Pancreas (tissue), 10 donors: Measurements from ENCODE around the gene CSH1. TPM values are rescaled to one million over a fixed set of nuclear protein-coding genes. Genes with fewer than 3 reads are reported as not detected.
A peak's percentile ranks its signal among the peaks of the same experiment; 100 is the strongest.

ENCODE experiments used
- ATAC-seq, 4 donors: fragments of 200-7000 bp; cut with Tn5 transposase; one replicate each; pipeline versions ENCODE4 v1.8.0 to v1.9.1; 2020; ENCODE audit warnings: mild to moderate bottlenecking in 4 of 4, moderate library complexity in 4 of 4
- DNase-seq, 6 donors: peaks; one replicate each; pipeline ENCODE4 v3.0.0-alpha.2; 2020
- FAIRE-seq: peaks from 2 replicates; lab custom pipeline; 2012; peaks lifted over from hg19 to GRCh38; lab: Jason Lieb, UNC
- H3K27ac ChIP-seq, 4 donors: fragments of 200-600 bp; sonication (generic); 1 replicate in 3 of 4; 2 replicates in 1 of 4; pipeline versions ENCODE4 v1.5.0 to v1.8.0; 2020
- H3K27me3 ChIP-seq, 4 donors: fragments of 200-600 bp; one replicate each; pipeline ENCODE4 v1.8.0; 2021
- H3K36me3 ChIP-seq, 3 donors: fragments of 200-600 bp; sonication (generic) in 1 of 3; one replicate each; pipeline versions ENCODE4 v1.5.0 to v1.8.0; 2020 to 2021
- H3K4me1 ChIP-seq, 3 donors: fragments of 200-600 bp; one replicate each; pipeline ENCODE4 v1.8.0; 2021
- H3K4me3 ChIP-seq, 4 donors: fragments of 200-600 bp; sonication (generic) in 2 of 4; one replicate each; pipeline versions ENCODE4 v1.5.0 to v1.8.0; 2020 to 2021
- H3K9me3 ChIP-seq, 4 donors: fragments of 200-600 bp; one replicate each; pipeline ENCODE4 v1.8.0; 2021
- WGBS, 2 donors: extraction: QIAGEN DNeasy Blood & Tissue Kit; methylation state at CpG; one replicate each; pipeline ENCODE4 v1.1.7; 2013; 5-methylcytosine and 5-hydroxymethylcytosine counted together
- intact Hi-C, 3 donors: fragments of 100-400 bp; cut with DNase I; formaldehyde crosslinking; loops; one replicate each; pipeline versions ENCODE4 v1.11.1 to v1.14.2; 2022
- polyA plus RNA-seq, 2 donors: library from polyadenylated mRNA; stranded (reverse); fragments of 200-250 nt; gene quantifications; one replicate each; pipeline ENCODE4 v1.2.3, GENCODE V29; 2013
- total RNA-seq, 6 donors: library from RNA; stranded (reverse); fragmentation: NEBNext Ultra II Directional in 4 of 6; extraction: Animal tissue kit (Norgen Biotek cat#: 25700) in 4 of 6; gene quantifications; one replicate each; pipeline versions ENCODE4 v1.2.1 to v1.2.4, GENCODE V29; 2021 to 2023
- TF ChIP-seq, protein P1 (sequence below), 4 donors: fragments of 200-600 bp; sonication (generic) in 3 of 4; IDR thresholded peaks; one replicate each; pipeline versions ENCODE4 v1.5.0 to v1.8.0; 2021; ENCODE audit warnings: antibody characterized with exemption in 4 of 4
- donor health status: healthy with polysubstance abuse.
- donor health status: DM: no; HTN: no; CAD: no; lungs with moderate emphysema.
- donor health status: DM: no; HTN: no; CAD: no.
- donor health status: control.
- donor health status: control.
- donor health status: Bipolar disorder and iron deficiency.
- donor health status: DM: yes; HTN: yes; CAD: no.
- donor health status: DM: no; HTN: no; CAD: no.
- donor health status: DM: no; HTN: no; CAD: no.
- donor health status: DM: yes; HTN: yes; CAD: no.

The CSH1 gene
- total and polyA plus RNA-seq, 8 donors: not detected

DNA sequence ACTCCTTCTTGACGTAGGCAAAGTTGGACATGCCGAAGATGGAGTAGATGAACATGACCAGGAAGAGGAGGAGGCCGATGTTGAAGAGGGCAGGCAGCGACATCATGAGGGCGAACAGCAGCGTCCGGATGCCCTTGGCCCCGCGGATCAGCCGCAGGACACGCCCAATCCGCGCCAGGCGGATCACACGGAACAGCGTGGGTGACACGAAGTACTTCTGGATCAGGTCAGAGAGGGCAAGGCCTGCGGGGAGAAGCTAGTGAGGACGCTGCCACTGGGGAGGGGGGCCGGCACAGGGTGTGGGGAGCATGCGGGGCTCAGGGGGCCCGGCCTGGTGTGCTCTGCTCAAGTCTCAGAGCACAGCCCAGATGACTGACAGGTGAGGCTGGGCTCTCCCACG lies 45.4 kb upstream of the CSH1 start:
- no peak overlapping the region for H3K27ac ChIP-seq
- ATAC-seq (no peak), DNase-seq (peak in 1 of 6 donors; percentile 47), FAIRE-seq (no peak)
- no peaks in the 10 kb centered on the region for H3K4me1 ChIP-seq
- 78 to 83% methylated on average over 23 of the region's 23 CpGs for WGBS, 2 donors
- no peak overlapping the region for H3K4me3 ChIP-seq
- H3K9me3 ChIP-seq: no peaks in the 10 kb centered on the region
- TF ChIP-seq, protein P1, sequence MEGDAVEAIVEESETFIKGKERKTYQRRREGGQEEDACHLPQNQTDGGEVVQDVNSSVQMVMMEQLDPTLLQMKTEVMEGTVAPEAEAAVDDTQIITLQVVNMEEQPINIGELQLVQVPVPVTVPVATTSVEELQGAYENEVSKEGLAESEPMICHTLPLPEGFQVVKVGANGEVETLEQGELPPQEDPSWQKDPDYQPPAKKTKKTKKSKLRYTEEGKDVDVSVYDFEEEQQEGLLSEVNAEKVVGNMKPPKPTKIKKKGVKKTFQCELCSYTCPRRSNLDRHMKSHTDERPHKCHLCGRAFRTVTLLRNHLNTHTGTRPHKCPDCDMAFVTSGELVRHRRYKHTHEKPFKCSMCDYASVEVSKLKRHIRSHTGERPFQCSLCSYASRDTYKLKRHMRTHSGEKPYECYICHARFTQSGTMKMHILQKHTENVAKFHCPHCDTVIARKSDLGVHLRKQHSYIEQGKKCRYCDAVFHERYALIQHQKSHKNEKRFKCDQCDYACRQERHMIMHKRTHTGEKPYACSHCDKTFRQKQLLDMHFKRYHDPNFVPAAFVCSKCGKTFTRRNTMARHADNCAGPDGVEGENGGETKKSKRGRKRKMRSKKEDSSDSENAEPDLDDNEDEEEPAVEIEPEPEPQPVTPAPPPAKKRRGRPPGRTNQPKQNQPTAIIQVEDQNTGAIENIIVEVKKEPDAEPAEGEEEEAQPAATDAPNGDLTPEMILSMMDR (IDR thresholded peaks at IDR 0.05): no peak
- no peaks in the 10 kb centered on the region for H3K36me3 ChIP-seq
- H3K27me3 ChIP-seq: no peaks in the 10 kb centered on the region
- intact Hi-C loops: no loop called here

DNA sequence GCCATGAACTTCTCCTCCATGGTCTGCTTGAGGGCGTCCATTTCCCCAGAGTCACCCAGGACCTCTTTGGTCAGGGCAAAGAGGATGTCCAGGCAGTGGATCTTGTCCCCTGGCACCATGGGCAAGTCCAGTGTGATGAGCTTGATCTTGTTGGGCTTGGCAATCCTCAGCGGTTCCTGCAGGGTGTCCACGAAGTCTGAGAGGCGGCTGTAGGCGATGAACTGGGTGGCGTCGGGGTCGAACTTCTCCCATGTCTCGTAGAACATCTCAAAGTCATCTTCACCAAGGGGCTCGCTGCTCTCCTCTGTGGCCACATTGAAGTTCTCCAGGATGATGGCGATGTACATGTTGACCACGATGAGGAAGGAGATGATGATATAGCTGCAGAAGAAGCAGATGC lies 44.8 kb upstream of the CSH1 start:
- no peak for ATAC-seq
- peak in 1 of 6 donors; percentile 16 for DNase-seq
- Histone ChIP-seq H3K27ac (no peak overlapping the region), H3K4me3 (no peak overlapping the region), H3K36me3 (no peaks in the 10 kb centered on the region), H3K27me3 (no peaks in the 10 kb centered on the region), H3K9me3 (no peaks in the 10 kb centered on the region), H3K4me1 (no peaks in the 10 kb centered on the region)
- intact Hi-C loops: no loop called here
- no peak for FAIRE-seq
- TF ChIP-seq, protein P1 (IDR thresholded peaks at IDR 0.05): no peak
- 82 to 86% methylated on average over 12 of the region's 12 CpGs for WGBS, 2 donors

- FAIRE-seq (no peak), DNase-seq (peak in 1 of 6 donors; percentile 58), ATAC-seq (no peak)
- intact Hi-C loops: no loop called here
- no peaks in the 10 kb centered on the region for H3K9me3 ChIP-seq
- 85 to 93% methylated on average over 13 to 14 of the region's 14 CpGs for WGBS, 2 donors
- H3K27ac ChIP-seq: no peak overlapping the region
- no peak overlapping the region for H3K4me3 ChIP-seq
- no peaks in the 10 kb centered on the region for H3K4me1 ChIP-seq
- H3K27me3 ChIP-seq: no peaks in the 10 kb centered on the region
- TF ChIP-seq, protein P1 (IDR thresholded peaks at IDR 0.05): no peak
- no peaks in the 10 kb centered on the region for H3K36me3 ChIP-seq
Observed at GRCh38 chr17:63940584-63940983, 44.2 kb upstream of the CSH1 start.

GRCh38 chr17:63939884-63940283 lies 43.5 kb upstream of the CSH1 start:
- TF ChIP-seq, protein P1 (IDR thresholded peaks at IDR 0.05): no peak
- H3K4me1 ChIP-seq: no peaks in the 10 kb centered on the region
- DNase-seq (peak in 1 of 6 donors; percentile 18), ATAC-seq (no peak), FAIRE-seq (no peak)
- no peak overlapping the region for H3K27ac ChIP-seq
- no peaks in the 10 kb centered on the region for H3K36me3 ChIP-seq
- no peaks in the 10 kb centered on the region for H3K9me3 ChIP-seq
- WGBS, 2 donors: 76 to 86% methylated on average over 6 of the region's 6 CpGs
- intact Hi-C loops: no loop called here
- no peak overlapping the region for H3K4me3 ChIP-seq
- no peaks in the 10 kb centered on the region for H3K27me3 ChIP-seq

- TF ChIP-seq, protein P1 (IDR thresholded peaks at IDR 0.05): no peak
- H3K4me3 ChIP-seq: no peak overlapping the region
- 88 to 89% methylated on average over 9 of the region's 9 CpGs for WGBS, 2 donors
- no peak overlapping the region for H3K27ac ChIP-seq
- no peaks in the 10 kb centered on the region for H3K9me3 ChIP-seq
- no peak for ATAC-seq
- H3K27me3 ChIP-seq: no peaks in the 10 kb centered on the region
- intact Hi-C loops: no loop called here
- H3K4me1 ChIP-seq: no peaks in the 10 kb centered on the region
- no peaks in the 10 kb centered on the region for H3K36me3 ChIP-seq
- DNase-seq: peak in 2 of 6 donors; percentile 5 to 16
- FAIRE-seq: no peak
Observed at GRCh38 chr17:63939401-63939800, 43.0 kb upstream of the CSH1 start.
